ENCODE results near the gene ST6GAL2.

DNA sequence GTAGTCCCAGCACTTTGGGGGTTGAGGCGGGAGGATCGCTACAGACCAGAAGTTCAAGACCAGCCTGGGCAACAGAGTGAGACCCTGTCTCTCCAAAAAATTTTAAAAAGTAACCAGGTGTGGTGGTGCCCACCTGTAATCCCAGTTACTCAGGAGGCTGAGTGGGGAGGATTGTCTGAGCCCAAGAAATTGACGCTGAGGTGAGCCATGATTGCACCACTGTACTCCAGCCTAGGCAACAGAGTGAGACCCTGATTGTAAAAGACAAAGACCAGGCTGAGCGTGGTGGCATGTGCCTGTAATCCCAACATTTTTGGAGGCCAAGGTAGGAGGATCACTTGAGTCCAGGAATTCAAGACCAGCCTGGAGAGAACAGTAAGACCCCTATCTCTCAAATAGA, 7.8 kb downstream of the ST6GAL2 start:
- TF ChIP-seq, protein P1, sequence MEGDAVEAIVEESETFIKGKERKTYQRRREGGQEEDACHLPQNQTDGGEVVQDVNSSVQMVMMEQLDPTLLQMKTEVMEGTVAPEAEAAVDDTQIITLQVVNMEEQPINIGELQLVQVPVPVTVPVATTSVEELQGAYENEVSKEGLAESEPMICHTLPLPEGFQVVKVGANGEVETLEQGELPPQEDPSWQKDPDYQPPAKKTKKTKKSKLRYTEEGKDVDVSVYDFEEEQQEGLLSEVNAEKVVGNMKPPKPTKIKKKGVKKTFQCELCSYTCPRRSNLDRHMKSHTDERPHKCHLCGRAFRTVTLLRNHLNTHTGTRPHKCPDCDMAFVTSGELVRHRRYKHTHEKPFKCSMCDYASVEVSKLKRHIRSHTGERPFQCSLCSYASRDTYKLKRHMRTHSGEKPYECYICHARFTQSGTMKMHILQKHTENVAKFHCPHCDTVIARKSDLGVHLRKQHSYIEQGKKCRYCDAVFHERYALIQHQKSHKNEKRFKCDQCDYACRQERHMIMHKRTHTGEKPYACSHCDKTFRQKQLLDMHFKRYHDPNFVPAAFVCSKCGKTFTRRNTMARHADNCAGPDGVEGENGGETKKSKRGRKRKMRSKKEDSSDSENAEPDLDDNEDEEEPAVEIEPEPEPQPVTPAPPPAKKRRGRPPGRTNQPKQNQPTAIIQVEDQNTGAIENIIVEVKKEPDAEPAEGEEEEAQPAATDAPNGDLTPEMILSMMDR (IDR thresholded peaks at IDR 0.05), result no peak
- TF ChIP-seq POLR2A (IDR thresholded peaks at IDR 0.05), result no peak

Data from lower leg skin (tissue), 3 donors.